HepG2 (cell line): ENCODE results near the gene BBLN. TPM values are rescaled to one million over a fixed set of nuclear protein-coding genes. Genes with fewer than 3 reads are reported as not detected.

Experiments used
- ATF7 ChIP-seq, 2 experiments: fragments of 450-650 bp in 1 of 2; sonication (generic) in 1 of 2; formaldehyde crosslinking in 1 of 2; IDR thresholded peaks; 2 replicates each; pipeline versions ENCODE4 v1.4.0 to v1.6.1; 2016 to 2020; ENCODE audit warnings: antibody characterized with exemption in 1 of 2, mild to moderate bottlenecking in 1 of 2, missing genetic modification reagents in 1 of 2
- DNMT1 ChIP-seq: sonication (generic); formaldehyde crosslinking; IDR thresholded peaks from 2 replicates; pipeline ENCODE4 v1.5.1; 2020; ENCODE audit warnings: mild to moderate bottlenecking, missing genetic modification reagents
- EED ChIP-seq: sonication (generic); formaldehyde crosslinking; IDR thresholded peaks from 2 replicates; pipeline ENCODE4 v1.5.0; 2020; ENCODE audit warnings: mild to moderate bottlenecking, missing genetic modification reagents
- FOXA1 ChIP-seq, 2 experiments: fragments of 450-650 bp in 1 of 2; sonication (generic) in 1 of 2; formaldehyde crosslinking in 1 of 2; IDR thresholded peaks; 2 replicates each; pipeline versions ENCODE4 v1.4.0 to v1.6.1; 2016 to 2020; ENCODE audit warnings: missing genetic modification reagents in 1 of 2
- GFI1 ChIP-seq: sonication (generic); formaldehyde crosslinking; IDR thresholded peaks from 2 replicates; pipeline ENCODE4 v1.5.0; 2020; ENCODE audit warnings: missing genetic modification reagents, mild to moderate bottlenecking, borderline replicate concordance
- HIVEP1 ChIP-seq: sonication (generic); formaldehyde crosslinking; IDR thresholded peaks from 2 replicates; pipeline ENCODE4 v1.4.0; 2020; ENCODE audit warnings: mild to moderate bottlenecking, missing genetic modification reagents
- KDM5B ChIP-seq: sonication (generic); formaldehyde crosslinking; IDR thresholded peaks from 2 replicates; pipeline ENCODE4 v1.4.0; 2020; ENCODE audit warnings: missing genetic modification reagents, mild to moderate bottlenecking, borderline replicate concordance
- MAFF ChIP-seq: IDR thresholded peaks from 2 replicates; pipeline ENCODE4 v1.6.1; 2011; ENCODE audit warnings: low read depth, low read length, improper control_type of control experiment
- MBNL3 ChIP-seq: fragments of 250-450 bp; sonication (Bioruptor Pico); conservative IDR thresholded peaks from 2 replicates; pipeline ENCODE4 v1.8.0; 2022; ENCODE audit warnings: mild to moderate bottlenecking, inconsistent platforms
- MLLT10 ChIP-seq: sonication (generic); formaldehyde crosslinking; IDR thresholded peaks from 2 replicates; pipeline ENCODE4 v1.4.0; 2020; ENCODE audit warnings: missing genetic modification reagents
- NFE2 ChIP-seq: sonication (generic); formaldehyde crosslinking; IDR thresholded peaks from 2 replicates; pipeline ENCODE4 v1.4.0; 2020; ENCODE audit warnings: missing genetic modification reagents
- NFIB ChIP-seq: sonication (generic); formaldehyde crosslinking; IDR thresholded peaks from 2 replicates; pipeline ENCODE4 v1.9.0; 2021; ENCODE audit warnings: missing genetic modification reagents, mild to moderate bottlenecking, borderline replicate concordance
- NFRKB ChIP-seq: fragments of 450-650 bp; IDR thresholded peaks from 2 replicates; pipeline ENCODE4 v1.6.1; 2017
- PAWR ChIP-seq: sonication (generic); formaldehyde crosslinking; IDR thresholded peaks from 2 replicates; pipeline ENCODE4 v1.4.0; 2020; ENCODE audit warnings: missing genetic modification reagents, mild to moderate bottlenecking, borderline replicate concordance
- PCBP1 ChIP-seq: fragments of 200-400 bp; formaldehyde crosslinking; IDR thresholded peaks from 2 replicates; pipeline ENCODE4 v1.6.1; 2017; ENCODE audit warnings: mild to moderate bottlenecking, low read depth, low read length, borderline replicate concordance
- PHF5A ChIP-seq: IDR thresholded peaks from one replicate; pipeline ENCODE4 v1.6.1; 2018; ENCODE audit warnings: low read depth, missing genetic modification reagents; ENCODE audit not compliant: unreplicated experiment
- SMAD3 ChIP-seq: sonication (generic); formaldehyde crosslinking; IDR thresholded peaks from 2 replicates; pipeline ENCODE4 v1.4.0; 2020; ENCODE audit warnings: missing genetic modification reagents
- SMAD9 ChIP-seq: sonication (generic); formaldehyde crosslinking; IDR thresholded peaks from 2 replicates; pipeline ENCODE4 v1.5.1; 2020; ENCODE audit warnings: mild to moderate bottlenecking, missing genetic modification reagents
- SPEN ChIP-seq: sonication (generic); formaldehyde crosslinking; IDR thresholded peaks from 2 replicates; pipeline ENCODE4 v1.5.1; 2020; ENCODE audit warnings: low read depth, mild to moderate bottlenecking, missing genetic modification reagents
- SSRP1 ChIP-seq: IDR thresholded peaks from 2 replicates; pipeline ENCODE4 v1.6.1; 2016; ENCODE audit warnings: control low read depth
- SUZ12 ChIP-seq: fragments of 150-350 bp; IDR thresholded peaks from 2 replicates; pipeline ENCODE4 v1.6.1; 2014; ENCODE audit warnings: low read depth, low read length
- TAF1 ChIP-seq: sonication (generic); formaldehyde crosslinking; IDR thresholded peaks from 2 replicates; pipeline ENCODE4 v1.4.0; 2020; ENCODE audit warnings: missing genetic modification reagents
- TEAD2 ChIP-seq: sonication (generic); formaldehyde crosslinking; IDR thresholded peaks from 2 replicates; pipeline ENCODE4 v1.9.0; 2021; ENCODE audit warnings: missing genetic modification reagents
- THYN1 ChIP-seq: sonication (generic); formaldehyde crosslinking; IDR thresholded peaks from 2 replicates; pipeline ENCODE4 v1.8.1; 2023; ENCODE audit warnings: low read depth, mild to moderate bottlenecking, moderate library complexity, missing genetic modification reagents, borderline replicate concordance
- YEATS2 ChIP-seq: sonication (generic); formaldehyde crosslinking; IDR thresholded peaks from 2 replicates; pipeline ENCODE4 v1.4.0; 2020; ENCODE audit warnings: missing genetic modification reagents, borderline replicate concordance
- ZBTB21 ChIP-seq: sonication (generic); formaldehyde crosslinking; IDR thresholded peaks from 2 replicates; pipeline ENCODE4 v1.4.0; 2020; ENCODE audit warnings: missing genetic modification reagents
- ZFP91 ChIP-seq: sonication (generic); formaldehyde crosslinking; IDR thresholded peaks from 2 replicates; pipeline ENCODE4 v1.9.0; 2022; ENCODE audit warnings: missing genetic modification reagents, mild to moderate bottlenecking, borderline replicate concordance
- ZNF253 ChIP-seq: sonication (generic); formaldehyde crosslinking; IDR thresholded peaks from 2 replicates; pipeline ENCODE4 v1.8.0; 2022; ENCODE audit warnings: mild to moderate bottlenecking, missing genetic modification reagents, borderline replicate concordance
- ZNF333 ChIP-seq: sonication (generic); formaldehyde crosslinking; IDR thresholded peaks from 2 replicates; pipeline ENCODE4 v1.4.0; 2020; ENCODE audit warnings: mild to moderate bottlenecking, missing genetic modification reagents, borderline replicate concordance
- ZNF460 ChIP-seq: sonication (generic); formaldehyde crosslinking; IDR thresholded peaks from 2 replicates; pipeline ENCODE4 v1.5.1; 2020; ENCODE audit warnings: missing genetic modification reagents, mild to moderate bottlenecking, borderline replicate concordance
- ZNF614 ChIP-seq: IDR thresholded peaks from 2 replicates; pipeline ENCODE4 v1.6.1; 2018; ENCODE audit warnings: missing biosample characterization, missing genetic modification reagents, inconsistent platforms, borderline replicate concordance
- polyA plus RNA-seq, 8 experiments: library from polyadenylated mRNA; depleted of rRNA in 3 of 8; stranded (reverse) in 7 of 8; unstranded in 1 of 8; fragments of >200 nt; fragmentation: Illumina TruSeq in 4 of 8; extraction: Trizol in 4 of 8; gene quantifications; 2 replicates each; pipeline versions ENCODE4 v1.2.1 to v1.2.3, GENCODE V29; 2011 to 2016; ENCODE audit warnings: low read depth in 4 of 8, missing spikeins in 1 of 8, mixed read lengths in 1 of 8; ENCODE audit not compliant: insufficient read depth in 1 of 8
- total RNA-seq, 5 experiments: library from RNA; depleted of rRNA; stranded (reverse); fragments of >200 nt; fragmentation: Illumina TruSeq; extraction: Trizol; gene quantifications; 2 replicates each; pipeline ENCODE4 v1.2.3, GENCODE V29; 2016; ENCODE audit warnings: low read depth in 1 of 5
- TF ChIP-seq, protein P1 (sequence below): IDR thresholded peaks from 2 replicates; pipeline ENCODE4 v1.6.1; 2016; ENCODE audit warnings: low read depth, borderline replicate concordance

The BBLN gene
- total and polyA plus RNA-seq, 2 of the 13 experiments (the other 11 are each of a cell fraction or from before 2014, with no cell fraction given), result 27.6 to 33.1 TPM

DNA sequence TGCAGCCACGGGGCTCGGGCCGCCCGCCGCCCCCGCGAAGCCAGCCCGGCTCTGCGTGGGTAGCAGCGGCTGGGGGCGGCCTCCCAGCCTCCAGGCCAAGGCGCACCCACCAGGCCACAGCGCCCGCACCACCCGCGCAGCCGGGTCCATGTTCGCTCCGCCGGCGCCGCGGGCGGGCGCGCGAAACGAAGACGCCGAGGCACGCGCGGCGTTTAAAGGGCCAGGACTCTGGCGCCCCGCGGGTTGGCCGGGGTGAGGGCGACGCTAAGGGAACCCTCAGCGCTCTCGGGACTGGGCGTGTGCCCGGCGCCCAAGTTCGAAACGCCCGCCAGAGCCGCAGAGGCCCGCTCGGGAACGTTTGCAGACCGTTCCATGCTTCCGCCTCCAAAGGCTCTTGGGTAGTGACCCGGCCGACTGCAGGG is 32.5 kb upstream of the BBLN start, which contains the start of gene PTGES2 (continued):
- TF ChIP-seq, protein P1, sequence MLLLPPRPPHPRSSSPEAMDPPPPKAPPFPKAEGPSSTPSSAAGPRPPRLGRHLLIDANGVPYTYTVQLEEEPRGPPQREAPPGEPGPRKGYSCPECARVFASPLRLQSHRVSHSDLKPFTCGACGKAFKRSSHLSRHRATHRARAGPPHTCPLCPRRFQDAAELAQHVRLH (CRISPR knock-in tag), result no peak
- TF ChIP-seq ZNF253 (CRISPR knock-in tag) (no peak), NFIB (no peak), ZNF333 (CRISPR knock-in tag) (no peak), THYN1 (CRISPR knock-in tag) (no peak), SMAD9 (CRISPR knock-in tag) (no peak), PHF5A (peak; percentile 2), GFI1 (CRISPR knock-in tag) (no peak), ZNF460 (no peak), NFE2 (no peak), ATF7 (IDR thresholded peaks at IDR 0.05) (no peak), ATF7 (CRISPR knock-in tag; IDR thresholded peaks at IDR 0.05) (no peak), YEATS2 (CRISPR knock-in tag) (no peak), NFRKB (no peak), PCBP1 (0 out of 2 replicates have a peak, but pooled peaks have one; percentile 59), DNMT1 (no peak), HIVEP1 (CRISPR knock-in tag) (no peak), KDM5B (CRISPR knock-in tag) (no peak), MBNL3 (no peak), MLLT10 (no peak), SSRP1 (CRISPR knock-in tag) (no peak), FOXA1 (IDR thresholded peaks at IDR 0.05) (no peak), FOXA1 (CRISPR knock-in tag; IDR thresholded peaks at IDR 0.05) (no peak), TEAD2 (CRISPR knock-in tag) (no peak), PAWR (CRISPR knock-in tag) (no peak), MAFF (no peak), ZBTB21 (CRISPR knock-in tag) (no peak), SMAD3 (CRISPR knock-in tag) (no peak), TAF1 (no peak; the same call in 1 of the 2 replicates), SPEN (CRISPR knock-in tag) (no peak), SUZ12 (no peak), EED (CRISPR knock-in tag) (peak; percentile 75), ZFP91 (CRISPR knock-in tag) (peak; percentile 99), ZNF614 (no peak)
